Glutamatergic neuron (in vitro differentiated cells): ENCODE measurements around the gene AUTS2. TPM values are rescaled to one million over a fixed set of nuclear protein-coding genes. Genes with fewer than 3 reads are reported as not detected.

Experiments used
- DNase-seq: peaks from one replicate; pipeline ENCODE4 v3.0.0; 2022
- H3K27ac Mint-ChIP-seq: one replicate; pipeline ENCODE4 v1.8.0; 2020; ENCODE audit warnings: mild to moderate bottlenecking, mixed read lengths, inconsistent platforms; ENCODE audit not compliant: unreplicated experiment
- H3K27me3 Mint-ChIP-seq: one replicate; pipeline ENCODE4 v1.8.0; 2020; ENCODE audit warnings: mild to moderate bottlenecking, moderate library complexity, mixed read lengths, inconsistent platforms; ENCODE audit not compliant: unreplicated experiment
- H3K36me3 Mint-ChIP-seq: one replicate; pipeline ENCODE4 v1.8.0; 2020; ENCODE audit warnings: mild to moderate bottlenecking, mixed read lengths, inconsistent platforms; ENCODE audit not compliant: unreplicated experiment
- H3K4me1 Mint-ChIP-seq: one replicate; pipeline ENCODE4 v1.8.0; 2020; ENCODE audit warnings: mild to moderate bottlenecking, low read depth, mixed read lengths, inconsistent platforms; ENCODE audit not compliant: unreplicated experiment
- H3K4me3 Mint-ChIP-seq: one replicate; pipeline ENCODE4 v1.8.0; 2020; ENCODE audit warnings: mild to moderate bottlenecking, mixed read lengths, inconsistent platforms; ENCODE audit not compliant: unreplicated experiment
- H3K9me3 Mint-ChIP-seq: one replicate; pipeline ENCODE4 v1.8.0; 2020; ENCODE audit warnings: mild to moderate bottlenecking, moderate library complexity, mixed read lengths, inconsistent platforms; ENCODE audit not compliant: unreplicated experiment
- CTCF ChIP-seq: fragments of 200-600 bp; sonication (generic); IDR thresholded peaks from one replicate; pipeline ENCODE4 v1.5.0; 2021; ENCODE audit not compliant: partially characterized antibody, unreplicated experiment
- total RNA-seq: library from RNA; stranded (reverse); fragmentation: NEBNext Ultra II Directional; extraction: Animal tissue kit (Norgen Biotek cat#: 25700); gene quantifications from one replicate; pipeline ENCODE4 v1.2.1, GENCODE V29; 2021; ENCODE audit not compliant: unreplicated experiment

Gene AUTS2
- total RNA-seq, 1 donor from 2014 or later = 300 TPM

GRCh38 chr7:70341446-70341845 is 743.2 kb downstream of the AUTS2 start:
- peaks cover 7% of the 10 kb centered on the region for H3K4me1 Mint-ChIP-seq
- H3K4me3 Mint-ChIP-seq = no peak overlapping the region
- H3K27ac Mint-ChIP-seq = no peak overlapping the region
- DNase-seq = no peak
- H3K36me3 Mint-ChIP-seq = no peaks in the 10 kb centered on the region
- no peak for TF ChIP-seq CTCF
- no peaks in the 10 kb centered on the region for H3K27me3 Mint-ChIP-seq
- H3K9me3 Mint-ChIP-seq = no peaks in the 10 kb centered on the region

- DNase-seq = no peak
- Mint-ChIP-seq H3K36me3 (peaks cover 5% of the 10 kb centered on the region), H3K27me3 (peaks cover 2% of the 10 kb centered on the region), H3K4me1 (peaks cover 2% of the 10 kb centered on the region), H3K4me3 (no peak overlapping the region), H3K9me3 (peaks cover 2% of the 10 kb centered on the region), H3K27ac (no peak overlapping the region)
- TF ChIP-seq CTCF = no peak
Observed at GRCh38 chr7:70343519-70343918, 745.2 kb downstream of the AUTS2 start.

- Mint-ChIP-seq H3K9me3 (peaks cover 3% of the 10 kb centered on the region), H3K4me1 (peaks cover 2% of the 10 kb centered on the region), H3K36me3 (peaks cover 5% of the 10 kb centered on the region), H3K27ac (no peak overlapping the region), H3K4me3 (no peak overlapping the region), H3K27me3 (peaks cover 2% of the 10 kb centered on the region)
- TF ChIP-seq CTCF = no peak
- no peak for DNase-seq
Observed at GRCh38 chr7:70344726-70345125, 746.5 kb downstream of the AUTS2 start.

GRCh38 chr7:70346844-70347462 is 748.7 kb downstream of the AUTS2 start:
- H3K4me1 Mint-ChIP-seq = peaks cover 2% of the 10 kb centered on the region
- peaks cover 2% of the 10 kb centered on the region for H3K27me3 Mint-ChIP-seq
- DNase-seq = no peak
- TF ChIP-seq CTCF = no peak
- peaks cover 10% of the 10 kb centered on the region for H3K9me3 Mint-ChIP-seq
- no peak overlapping the region for H3K4me3 Mint-ChIP-seq
- H3K36me3 Mint-ChIP-seq = peaks cover 10% of the 10 kb centered on the region
- no peak overlapping the region for H3K27ac Mint-ChIP-seq

GRCh38 chr7:70347463-70348254 is 749.4 kb downstream of the AUTS2 start:
- H3K27ac Mint-ChIP-seq = no peak overlapping the region
- peaks cover 6% of the 10 kb centered on the region for H3K27me3 Mint-ChIP-seq
- no peak for TF ChIP-seq CTCF
- peaks cover 16% of the 10 kb centered on the region for H3K9me3 Mint-ChIP-seq
- H3K36me3 Mint-ChIP-seq = peaks cover 14% of the 10 kb centered on the region
- peaks cover 8% of the 10 kb centered on the region for H3K4me1 Mint-ChIP-seq
- DNase-seq = no peak
- H3K4me3 Mint-ChIP-seq = no peak overlapping the region
